Epithelial cell of prostate (primary cell): Measurements from ENCODE around the gene ARHGAP8.
"Not testable (repeated sequence)": the region's sequence is repeated elsewhere in the genome, so short reads cannot be mapped to it uniquely, and the experiment has no call there.

Source experiments
- DNase-seq: peaks from one replicate; pipeline ENCODE4 v3.0.0-alpha.2; 2011; ENCODE audit warnings: low read depth, low spot score
- H3K27ac ChIP-seq: fragments of 450-650 bp; 2 replicates; pipeline ENCODE4 v1.5.1; 2017; ENCODE audit warnings: mild to moderate bottlenecking

Gene ARHGAP8

GRCh38 chr22:44737406-44738346 lies 14.7 kb upstream of the ARHGAP8 start:
- DNase-seq, result no peak
- no peak overlapping the region for H3K27ac ChIP-seq

GRCh38 chr22:44738347-44738715 lies 14.0 kb upstream of the ARHGAP8 start:
- no peak overlapping the region for H3K27ac ChIP-seq
- DNase-seq, result no peak

- no peak overlapping the region for H3K27ac ChIP-seq
- DNase-seq, result no peak
These were observed 13.4 kb upstream of the ARHGAP8 start for GRCh38 chr22:44739024-44739423.

- not testable (repeated sequence) for H3K27ac ChIP-seq, DNase-seq
These were observed 12.7 kb upstream of the ARHGAP8 start for GRCh38 chr22:44739666-44740065.

- no peak overlapping the region for H3K27ac ChIP-seq
- DNase-seq, result no peak
These were observed 12.1 kb upstream of the ARHGAP8 start for GRCh38 chr22:44740307-44740706.

GRCh38 chr22:44741929-44742328 lies 10.4 kb upstream of the ARHGAP8 start:
- no peak for DNase-seq
- H3K27ac ChIP-seq, result no peak overlapping the region

GRCh38 chr22:44743247-44743646 lies 9.1 kb upstream of the ARHGAP8 start:
- no peak for DNase-seq
- no peak overlapping the region for H3K27ac ChIP-seq

GRCh38 chr22:44743804-44744211 lies 8.6 kb upstream of the ARHGAP8 start:
- H3K27ac ChIP-seq, result no peak overlapping the region
- DNase-seq, result no peak

GRCh38 chr22:44745853-44746789 lies 6.3 kb upstream of the ARHGAP8 start:
- no peak for DNase-seq
- peak overlapping the region; percentile 64 for H3K27ac ChIP-seq

GRCh38 chr22:44747784-44748127 lies 4.6 kb upstream of the ARHGAP8 start:
- H3K27ac ChIP-seq, result peak overlapping the region; percentile 64
- DNase-seq, result not testable (repeated sequence)

GRCh38 chr22:44748524-44748923 lies 3.9 kb upstream of the ARHGAP8 start:
- no peak for DNase-seq
- no peak overlapping the region for H3K27ac ChIP-seq

- no peak for DNase-seq
- H3K27ac ChIP-seq, result no peak overlapping the region
These were observed 1.9 kb upstream of the ARHGAP8 start for GRCh38 chr22:44750481-44750880.

- peak; percentile 36 for DNase-seq
- peak overlapping the region; percentile 70 for H3K27ac ChIP-seq
These were observed 1.0 kb downstream of the ARHGAP8 start for GRCh38 chr22:44753189-44754042.

GRCh38 chr22:44754998-44755397 lies 2.6 kb downstream of the ARHGAP8 start:
- DNase-seq, result no peak

GRCh38 chr22:44755417-44755816 lies 3.0 kb downstream of the ARHGAP8 start:
- no peak for DNase-seq

More at GRCh38 chr22:44754998-44755397, 2.6 kb downstream of the ARHGAP8 start:
- H3K27ac ChIP-seq, result peak overlapping the region; percentile 70

GRCh38 chr22:44755956-44756361 lies 3.6 kb downstream of the ARHGAP8 start:
- peak; percentile 54 for DNase-seq
- H3K27ac ChIP-seq, result peak overlapping the region; percentile 70

More at GRCh38 chr22:44755417-44755816, 3.0 kb downstream of the ARHGAP8 start:
- peak overlapping the region; percentile 70 for H3K27ac ChIP-seq

GRCh38 chr22:44758344-44758973 lies 6.1 kb downstream of the ARHGAP8 start:
- no peak for DNase-seq
- H3K27ac ChIP-seq, result no peak overlapping the region

- DNase-seq, result no peak
- H3K27ac ChIP-seq, result no peak overlapping the region
These were observed 6.6 kb downstream of the ARHGAP8 start for GRCh38 chr22:44759001-44759400.
